Thyroid gland (tissue), 4 donors: Measurements from ENCODE around the gene HACL1.
"Not testable (repeated sequence)": the region's sequence is repeated elsewhere in the genome, so short reads cannot be mapped to it uniquely, and the experiment has no call there.

Source experiments
- POLR2A ChIP-seq, 2 donors: fragments of 450-650 bp; IDR thresholded peaks; one replicate each; pipeline ENCODE4 v1.6.1; 2017; ENCODE audit warnings: antibody characterized with exemption in 2 of 2, mild to moderate bottlenecking in 2 of 2, moderate library complexity in 1 of 2
- TF ChIP-seq, protein P1 (sequence below), 6 experiments: fragments of 200-600 bp in 3 of 6; fragments of 450-650 bp in 3 of 6; sonication (generic) in 3 of 6; IDR thresholded peaks; one replicate each; pipeline ENCODE4 v1.5.1; 2016 to 2019; ENCODE audit warnings: antibody characterized with exemption in 6 of 6, mild to moderate bottlenecking in 2 of 6, inconsistent platforms in 1 of 6, moderate library complexity in 1 of 6

DNA sequence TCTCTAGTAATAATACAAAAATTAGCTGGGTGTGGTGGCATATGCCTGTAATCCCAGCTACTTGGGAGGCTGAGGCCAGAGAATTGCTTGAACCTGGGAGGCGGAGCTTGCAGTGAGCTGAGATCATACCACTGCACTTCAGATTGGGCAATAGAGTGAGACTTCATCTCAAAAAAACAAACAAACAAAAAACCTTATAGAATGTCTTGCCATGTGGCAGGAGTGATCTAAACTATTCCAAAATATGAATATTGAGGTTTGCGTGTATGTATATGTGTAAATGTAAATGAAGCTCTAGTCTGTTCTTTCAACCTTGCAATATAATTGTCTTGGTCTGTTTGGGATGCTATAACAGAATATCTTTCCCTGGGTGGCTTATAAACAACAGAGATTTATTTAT, 68.8 kb downstream of the HACL1 start:
- TF ChIP-seq, protein P1, sequence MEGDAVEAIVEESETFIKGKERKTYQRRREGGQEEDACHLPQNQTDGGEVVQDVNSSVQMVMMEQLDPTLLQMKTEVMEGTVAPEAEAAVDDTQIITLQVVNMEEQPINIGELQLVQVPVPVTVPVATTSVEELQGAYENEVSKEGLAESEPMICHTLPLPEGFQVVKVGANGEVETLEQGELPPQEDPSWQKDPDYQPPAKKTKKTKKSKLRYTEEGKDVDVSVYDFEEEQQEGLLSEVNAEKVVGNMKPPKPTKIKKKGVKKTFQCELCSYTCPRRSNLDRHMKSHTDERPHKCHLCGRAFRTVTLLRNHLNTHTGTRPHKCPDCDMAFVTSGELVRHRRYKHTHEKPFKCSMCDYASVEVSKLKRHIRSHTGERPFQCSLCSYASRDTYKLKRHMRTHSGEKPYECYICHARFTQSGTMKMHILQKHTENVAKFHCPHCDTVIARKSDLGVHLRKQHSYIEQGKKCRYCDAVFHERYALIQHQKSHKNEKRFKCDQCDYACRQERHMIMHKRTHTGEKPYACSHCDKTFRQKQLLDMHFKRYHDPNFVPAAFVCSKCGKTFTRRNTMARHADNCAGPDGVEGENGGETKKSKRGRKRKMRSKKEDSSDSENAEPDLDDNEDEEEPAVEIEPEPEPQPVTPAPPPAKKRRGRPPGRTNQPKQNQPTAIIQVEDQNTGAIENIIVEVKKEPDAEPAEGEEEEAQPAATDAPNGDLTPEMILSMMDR (IDR thresholded peaks at IDR 0.05) = not testable (repeated sequence)
- TF ChIP-seq POLR2A (IDR thresholded peaks at IDR 0.05) = not testable (repeated sequence)
